ENCODE data around the gene CYP26B1.

Gene CYP26B1

DNA sequence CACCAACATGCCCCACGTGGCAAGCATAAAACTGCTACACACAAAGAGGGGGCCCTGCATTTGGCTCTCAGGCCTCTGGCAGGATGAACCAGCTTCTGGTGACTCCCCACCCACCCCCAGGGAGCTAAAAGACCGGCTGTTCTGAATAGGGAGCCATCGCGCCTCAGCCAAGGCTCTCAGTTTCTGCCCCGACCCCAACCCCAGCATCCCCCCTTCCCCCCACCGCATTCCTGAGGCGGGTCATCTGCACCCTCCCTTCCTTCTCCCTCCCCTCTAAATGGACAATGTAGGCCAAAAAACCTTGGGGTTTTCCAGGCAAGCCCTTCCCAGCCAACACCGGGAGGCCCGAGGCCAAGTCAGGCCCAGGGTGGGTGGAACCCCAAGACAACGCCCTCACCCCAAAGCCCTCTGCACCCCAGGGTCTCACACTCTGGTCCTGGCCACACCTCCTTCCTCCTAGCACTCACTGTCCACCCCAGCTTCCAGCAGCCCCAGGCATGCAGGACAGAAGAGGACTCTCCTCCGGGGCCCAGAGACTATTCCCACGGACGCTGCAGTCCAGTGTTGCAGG, 5.7 kb downstream of the CYP26B1 start:
- no peak for DNase-seq (ENCODE audit: low read depth, low spot score)

DNA sequence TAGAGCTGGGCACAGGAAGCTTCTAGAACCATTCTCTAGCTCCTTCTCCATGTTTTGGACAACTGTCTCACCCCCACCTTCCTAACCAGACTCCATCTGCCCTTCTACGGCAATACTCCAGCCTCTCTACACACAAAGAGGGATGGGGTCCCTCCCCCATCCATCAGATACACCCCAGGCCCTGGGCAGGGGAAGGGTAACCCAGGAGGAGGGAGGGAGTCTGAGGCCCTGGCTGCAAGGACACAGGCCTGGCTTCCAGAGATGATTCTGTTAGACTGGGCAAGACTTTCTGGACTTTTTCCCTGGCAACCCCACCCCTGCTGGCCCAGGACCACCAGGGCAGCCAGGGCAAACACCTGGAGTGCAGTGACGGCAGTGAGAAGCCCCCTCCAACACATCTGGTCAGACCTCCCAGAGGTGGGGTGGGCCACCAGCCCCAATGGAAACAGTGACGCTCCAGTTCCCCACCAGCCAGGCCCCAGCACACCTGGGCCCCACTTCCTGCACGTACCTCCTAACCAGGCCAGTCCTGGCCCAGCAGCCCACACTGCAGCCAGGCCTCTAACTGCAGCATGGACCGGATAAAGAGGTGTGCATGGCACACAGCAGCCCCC, 6.5 kb downstream of the CYP26B1 start:
- DNase-seq (ENCODE audit: low read depth, low spot score) = no peak

DNA sequence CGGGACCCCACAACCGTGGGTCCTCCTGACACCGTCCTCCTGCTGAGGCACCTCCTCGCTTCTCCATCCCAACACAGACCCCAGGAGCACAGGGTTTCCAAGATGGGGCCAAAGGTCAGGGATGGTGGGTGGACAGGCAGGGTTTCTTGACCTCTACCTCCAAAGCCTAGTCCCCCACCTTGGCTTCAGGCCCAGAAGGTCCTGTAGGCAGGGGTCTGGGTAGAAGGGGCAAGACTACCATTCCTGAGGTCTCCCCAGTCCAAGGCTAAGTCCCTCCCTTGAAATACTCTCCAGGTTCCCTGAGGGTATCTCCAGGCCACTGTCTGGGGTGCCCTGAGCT, 7.1 kb downstream of the CYP26B1 start:
- DNase-seq (ENCODE audit: low read depth, low spot score) = no peak

DNA sequence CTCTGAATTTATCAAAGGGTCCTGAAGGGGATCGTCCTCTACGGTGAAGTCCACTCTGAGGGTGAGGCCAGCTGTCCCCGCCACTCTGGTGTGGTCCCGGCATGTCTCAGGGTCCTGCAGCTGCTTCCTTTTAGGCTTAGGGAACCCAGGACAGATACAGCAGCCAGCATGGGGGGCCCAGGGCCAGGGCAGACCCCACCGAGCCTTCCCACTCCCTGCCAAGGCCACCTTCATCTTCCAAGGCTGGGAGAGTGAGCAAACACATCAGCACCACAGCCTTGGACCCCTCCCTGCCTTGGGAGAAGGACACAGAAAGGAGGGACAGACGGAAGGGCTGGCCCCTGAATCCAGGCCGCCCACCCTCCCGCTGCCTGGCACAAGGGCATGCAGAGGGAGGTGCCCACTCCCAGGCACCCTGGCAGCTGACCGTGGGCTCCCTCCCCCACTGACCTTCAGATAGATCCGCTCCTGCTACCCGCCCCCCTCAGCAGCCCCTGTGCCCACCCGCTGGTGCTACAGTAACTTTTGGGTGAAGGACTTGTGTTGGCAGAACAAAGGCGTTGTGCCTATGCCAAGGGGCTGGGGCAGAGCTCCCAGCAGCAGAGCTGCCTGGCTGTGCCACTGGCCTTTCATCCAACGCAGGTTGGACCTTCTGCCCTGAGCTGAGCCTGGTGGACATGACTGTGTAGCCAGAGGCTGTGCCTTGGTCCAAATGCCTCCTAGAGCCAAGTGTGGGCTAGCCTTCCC, 7.6 kb downstream of the CYP26B1 start:
- no peak for DNase-seq (ENCODE audit: low read depth, low spot score)

DNA sequence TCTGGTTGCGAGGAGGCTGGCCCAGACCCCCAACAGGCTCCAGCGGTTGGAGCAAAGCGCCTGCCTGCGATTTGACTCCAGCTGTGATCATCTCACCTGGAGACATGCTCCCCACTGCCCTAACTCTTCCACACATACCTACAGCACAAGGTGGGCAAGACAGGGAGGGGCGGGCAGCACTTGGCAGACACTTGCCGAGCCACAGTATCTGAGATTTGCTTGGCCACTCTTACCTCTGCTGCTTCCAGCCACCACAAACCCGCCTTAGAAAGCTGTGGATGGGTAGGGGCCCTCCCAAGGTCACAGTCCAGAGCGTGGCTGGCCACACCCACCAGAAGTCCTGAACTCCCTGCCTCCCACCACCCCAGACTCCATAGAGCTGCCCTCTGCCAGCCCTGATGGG, 8.2 kb downstream of the CYP26B1 start:
- no peak for DNase-seq (ENCODE audit: low read depth, low spot score)

DNA sequence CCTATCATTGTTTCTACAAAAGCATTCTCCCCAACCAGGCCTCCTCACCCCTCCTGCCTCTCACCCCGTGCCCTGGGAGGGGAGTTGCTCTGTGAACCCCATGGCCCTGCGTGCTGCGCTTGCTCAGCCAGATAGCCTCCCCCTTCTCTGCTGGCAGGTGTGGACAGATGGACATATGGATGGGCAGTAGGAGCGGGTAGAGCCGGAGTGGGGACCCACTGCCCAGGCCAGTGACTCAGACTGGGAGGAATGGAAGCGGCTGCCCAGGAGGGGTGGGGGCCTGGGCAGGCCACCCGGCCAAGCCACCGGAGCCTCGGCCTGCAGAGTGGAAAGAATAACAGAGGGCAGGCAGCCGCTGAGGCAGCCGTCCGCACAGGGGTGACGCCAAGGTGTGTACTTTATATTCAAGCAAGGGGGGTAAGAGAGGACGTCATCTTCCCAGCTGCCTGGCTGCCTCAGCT, 8.7 kb downstream of the CYP26B1 start:
- no peak for DNase-seq (ENCODE audit: low read depth, low spot score)

DNA sequence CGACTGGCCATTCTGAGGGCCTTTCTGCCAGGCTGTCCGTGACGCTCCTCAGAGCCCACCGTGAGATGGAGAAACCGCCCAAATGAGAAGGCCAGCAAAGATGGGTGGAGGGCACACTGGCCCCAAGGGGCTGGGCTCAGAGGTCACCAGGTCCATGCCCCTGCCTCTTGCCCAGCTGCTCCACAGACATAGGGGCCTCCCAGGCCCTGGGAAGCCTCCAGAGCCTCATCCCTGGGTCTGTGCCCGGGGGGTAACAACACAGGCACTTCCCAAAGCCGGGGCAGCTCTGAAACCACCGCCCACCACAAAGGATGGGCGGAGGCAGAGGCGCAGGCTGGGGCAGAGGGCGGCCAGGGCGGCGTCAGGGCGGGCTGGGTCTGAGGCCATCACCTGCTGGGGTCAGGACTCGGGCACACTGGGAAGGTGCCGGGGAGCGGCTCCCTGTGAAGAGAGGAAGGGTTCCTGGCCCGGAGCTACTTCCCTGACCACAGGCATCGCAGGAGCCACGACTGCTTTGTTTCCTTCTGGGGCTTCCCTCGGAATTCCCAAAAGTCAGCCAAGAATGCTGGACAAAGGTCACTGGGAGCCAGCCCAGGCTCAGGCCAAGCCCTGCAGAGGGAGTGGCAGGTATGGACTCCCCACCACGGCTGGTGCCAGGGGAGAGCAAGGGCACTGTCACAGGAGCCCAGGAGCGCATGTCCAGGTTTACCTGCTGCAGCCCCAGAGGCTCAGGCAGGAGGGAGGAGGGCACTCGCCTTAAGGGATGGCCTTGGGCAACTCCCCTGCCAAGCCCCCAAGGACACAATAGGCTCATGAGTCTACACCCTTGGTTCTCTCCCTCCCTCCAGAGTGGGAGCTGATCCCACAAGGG, 9.4 kb downstream of the CYP26B1 start:
- no peak for DNase-seq (ENCODE audit: low read depth, low spot score)

DNA sequence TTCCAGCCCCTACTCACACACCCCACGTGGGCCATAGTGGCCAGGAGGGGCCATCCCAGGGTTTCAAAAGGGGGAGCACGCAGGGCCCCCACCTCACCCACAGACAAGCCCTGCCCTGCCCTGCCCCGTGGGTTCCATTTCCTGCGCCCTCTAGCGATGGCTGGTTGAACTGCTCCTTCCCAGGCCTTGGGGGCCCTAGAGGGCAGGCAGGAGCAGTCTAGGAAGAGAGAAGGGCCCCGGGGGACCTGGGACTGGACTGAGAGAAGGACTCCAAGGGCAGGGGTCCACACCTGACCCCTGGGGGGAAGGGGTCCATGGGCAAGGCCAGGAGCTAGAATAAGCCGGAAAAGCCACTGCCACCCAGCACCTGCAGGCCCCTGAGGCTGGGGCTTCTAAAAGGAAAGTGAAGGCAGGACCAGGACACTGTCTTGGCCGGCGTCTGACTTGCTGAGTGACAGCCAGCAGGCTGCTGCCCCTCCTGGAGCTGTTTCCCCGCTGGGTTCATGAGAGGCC, 10.1 kb downstream of the CYP26B1 start:
- peak; percentile 25 for DNase-seq (ENCODE audit: low read depth, low spot score)

DNA sequence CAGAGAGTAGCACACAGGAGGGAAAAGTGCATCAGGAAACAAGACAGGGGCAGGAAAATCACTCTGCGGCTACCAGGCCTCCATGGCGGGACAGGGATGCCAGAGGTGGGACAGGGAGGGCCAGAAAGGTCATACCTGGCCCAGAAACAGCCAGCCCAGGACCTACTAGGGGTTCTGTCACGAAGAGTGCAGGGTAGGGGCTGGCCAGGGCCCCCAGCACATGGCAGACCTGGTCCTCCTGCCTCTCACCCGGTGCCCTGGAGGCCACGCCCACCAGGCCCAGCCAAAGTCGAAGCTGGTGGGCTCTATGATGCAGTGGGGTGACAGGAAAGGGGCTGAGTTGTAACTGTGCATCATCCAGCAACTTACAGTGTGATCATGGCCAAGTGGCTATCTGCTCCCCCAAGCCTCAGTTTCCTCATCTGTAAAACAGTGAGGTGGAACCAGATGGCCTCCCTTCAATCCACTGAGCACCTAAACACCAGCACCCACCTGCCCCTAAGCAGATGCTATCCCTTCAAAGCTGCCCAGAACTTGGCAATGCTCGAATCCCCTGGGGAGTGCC, 10.6 kb downstream of the CYP26B1 start:
- no peak for DNase-seq (ENCODE audit: low read depth, low spot score)

DNA sequence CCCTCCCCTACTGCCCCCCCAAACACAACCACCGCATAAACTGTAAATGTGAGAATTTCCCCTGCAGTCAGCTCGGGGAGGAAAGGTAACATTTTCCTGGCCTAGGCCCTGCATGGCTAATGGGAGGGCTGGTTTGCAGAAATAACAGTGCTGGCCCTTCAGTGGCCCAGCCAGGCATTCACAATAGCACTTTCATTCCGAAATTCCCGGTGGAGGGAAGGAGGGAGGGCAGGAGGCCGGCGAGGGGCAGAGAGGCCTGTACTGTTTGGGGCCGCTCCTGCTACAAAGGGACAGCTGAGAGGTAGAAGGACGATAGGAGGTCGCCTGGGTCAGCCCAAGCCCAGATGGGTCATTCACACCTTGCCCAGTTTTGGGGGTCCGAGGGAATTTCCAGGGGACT, 11.3 kb downstream of the CYP26B1 start:
- DNase-seq (ENCODE audit: low read depth, low spot score) = no peak

DNA sequence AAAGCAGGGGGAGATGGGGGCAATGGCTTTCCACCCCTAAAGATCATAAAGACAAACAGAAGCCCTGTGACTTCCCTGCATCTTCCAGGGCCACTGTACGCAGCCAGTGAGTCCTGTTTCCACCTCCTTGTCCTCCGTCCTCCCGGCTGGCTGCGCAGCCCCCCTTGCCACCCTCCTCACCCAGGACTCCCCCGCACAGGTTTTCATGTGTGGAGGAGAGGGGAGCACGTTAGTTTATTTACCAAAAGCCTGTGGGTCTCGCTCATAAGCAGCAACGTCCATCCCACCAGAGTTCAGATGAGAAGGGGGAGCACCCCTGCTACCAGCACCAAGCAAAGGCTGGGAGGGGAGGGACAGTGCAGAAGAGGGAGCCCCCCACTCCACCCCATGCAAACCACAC, 11.7 kb downstream of the CYP26B1 start:
- no peak for DNase-seq (ENCODE audit: low read depth, low spot score)

DNA sequence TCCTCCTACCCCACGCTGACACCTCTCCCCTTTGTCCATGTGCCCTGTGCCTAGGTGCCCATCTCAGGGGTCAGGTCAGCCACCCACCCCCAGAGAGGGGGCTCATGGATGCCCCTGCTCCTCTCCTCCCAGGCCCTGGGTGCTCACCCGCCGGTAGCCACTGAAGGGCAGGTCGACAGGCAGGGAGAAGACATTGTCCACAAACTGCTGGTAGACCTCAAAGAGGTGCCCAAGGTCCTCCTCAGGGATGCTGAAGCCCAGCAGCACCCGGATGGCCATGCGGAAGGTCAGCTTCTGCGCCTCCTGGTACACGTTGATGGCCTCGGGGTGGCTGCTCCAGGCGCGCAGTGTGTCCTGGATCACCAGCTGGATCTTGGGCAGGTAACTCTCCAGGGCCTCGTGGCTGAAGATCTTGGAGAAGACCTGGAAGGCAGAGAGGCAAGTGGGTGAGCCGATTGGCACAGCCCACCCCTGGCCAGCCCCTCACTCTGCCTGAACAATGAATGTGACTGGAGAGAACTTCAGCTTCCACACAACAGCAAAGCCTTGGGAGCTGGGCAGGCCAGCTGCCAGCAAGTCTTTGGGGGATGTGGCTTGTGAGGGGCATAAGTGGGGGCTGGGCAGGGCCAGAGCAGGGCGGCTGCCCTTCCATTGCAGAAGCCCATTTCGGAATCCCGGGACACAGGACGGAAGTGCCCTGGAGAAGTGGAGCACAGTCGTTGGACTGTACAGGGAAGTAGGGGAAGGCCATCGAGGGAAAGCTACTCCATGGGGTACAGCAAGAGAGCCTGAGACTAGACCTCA, 12.5 kb downstream of the CYP26B1 start:
- DNase-seq (ENCODE audit: low read depth, low spot score) = no peak

DNA sequence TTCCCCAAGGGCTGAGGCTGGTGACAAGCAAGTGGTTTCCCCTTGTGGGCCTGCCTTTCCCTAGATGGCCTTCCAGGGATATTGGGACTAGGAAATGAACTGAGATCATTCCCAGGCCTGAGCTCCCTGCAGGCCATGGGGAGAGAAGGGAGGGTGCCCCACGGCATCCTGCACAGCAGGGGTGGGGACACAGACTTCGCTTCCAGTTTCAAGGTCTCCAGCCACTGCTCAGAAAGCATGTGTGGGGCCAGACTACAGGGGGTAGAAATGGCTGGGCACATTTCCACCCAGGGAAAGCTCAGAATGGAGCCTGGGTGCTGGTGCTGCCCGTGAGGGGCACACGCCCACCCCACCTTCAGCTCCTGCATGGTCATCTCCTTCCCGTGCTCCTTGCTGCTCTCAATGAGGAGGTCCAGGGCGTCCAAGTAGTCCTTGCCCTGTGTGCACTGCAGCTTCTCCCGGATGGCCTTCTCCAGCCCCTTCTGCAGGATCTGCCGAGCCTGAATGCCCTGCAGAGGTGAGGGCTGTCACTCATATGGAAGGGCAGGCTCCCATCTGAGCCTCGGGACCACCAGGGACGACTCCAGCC, 13.2 kb downstream of the CYP26B1 start:
- no peak for DNase-seq (ENCODE audit: low read depth, low spot score)

DNA sequence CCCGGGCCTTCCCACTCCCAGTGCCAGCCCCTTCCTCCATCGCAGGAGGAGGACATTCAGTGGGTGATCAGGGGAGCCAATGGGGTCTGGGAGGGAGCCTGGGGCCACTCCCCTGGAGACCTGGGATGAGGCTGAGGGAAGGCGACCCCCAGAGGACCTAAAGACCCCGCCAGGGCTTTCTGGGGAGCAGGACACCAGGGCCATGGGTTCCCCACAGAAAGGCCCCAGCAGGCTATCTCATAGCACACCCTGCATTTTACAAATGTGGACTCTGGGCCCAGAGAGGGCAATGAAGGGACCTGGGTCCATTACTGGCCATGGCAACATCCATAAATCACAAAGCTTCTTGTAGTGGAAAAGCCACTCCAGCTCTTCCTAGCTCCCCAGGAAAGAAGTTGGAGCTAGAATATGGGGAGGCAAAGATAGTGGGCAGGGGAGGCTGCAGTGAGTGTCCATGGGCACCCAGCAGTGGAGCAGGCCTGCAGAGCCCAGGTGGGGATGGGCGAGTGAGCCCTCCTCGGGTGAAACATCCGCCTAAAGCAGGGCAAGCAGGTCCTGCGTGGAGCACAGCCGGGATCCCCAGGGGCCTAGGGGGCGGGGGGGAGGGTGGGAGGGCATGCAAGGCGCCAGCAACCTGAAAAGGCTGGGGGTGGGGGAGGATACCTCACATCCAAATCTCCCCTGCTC, 13.8 kb downstream of the CYP26B1 start:
- DNase-seq (ENCODE audit: low read depth, low spot score) = no peak

DNA sequence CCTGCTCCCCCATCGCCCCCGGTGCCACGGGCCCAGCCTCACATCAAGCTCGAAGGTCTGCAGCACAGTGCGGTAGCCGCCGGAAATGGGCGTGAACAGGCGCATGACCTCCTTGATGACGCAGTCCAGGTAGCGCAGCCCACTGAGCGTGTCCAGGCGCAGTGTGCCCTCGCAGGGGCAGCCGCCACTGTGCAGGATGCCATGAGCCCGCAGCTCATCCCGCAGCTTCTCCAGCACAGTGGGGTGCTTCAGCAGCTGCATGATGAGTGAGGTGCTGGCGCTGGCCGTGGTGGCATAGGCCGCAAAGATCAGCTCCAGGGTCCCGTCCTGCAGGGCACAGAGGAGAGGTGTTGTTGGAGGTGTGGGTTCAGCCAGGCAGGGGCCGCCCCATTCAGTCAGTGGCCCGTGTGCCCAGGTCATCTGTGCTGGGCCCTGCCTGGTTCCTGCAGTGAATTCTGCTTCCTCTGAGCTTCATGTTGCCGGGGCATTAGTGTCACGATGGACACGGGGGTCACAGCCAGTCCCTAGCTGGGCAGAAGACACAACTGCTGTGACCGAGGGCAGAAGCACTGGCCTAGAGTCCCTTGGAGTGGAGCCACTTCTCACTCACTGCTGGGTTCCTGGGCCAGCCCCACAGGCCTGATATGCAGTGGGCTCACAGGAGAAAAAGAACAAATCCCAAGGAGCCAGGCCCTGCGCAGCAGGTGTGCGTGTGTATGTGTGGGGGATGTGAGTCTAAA, 14.5 kb downstream of the CYP26B1 start:
- no peak for DNase-seq (ENCODE audit: low read depth, low spot score)

DNA sequence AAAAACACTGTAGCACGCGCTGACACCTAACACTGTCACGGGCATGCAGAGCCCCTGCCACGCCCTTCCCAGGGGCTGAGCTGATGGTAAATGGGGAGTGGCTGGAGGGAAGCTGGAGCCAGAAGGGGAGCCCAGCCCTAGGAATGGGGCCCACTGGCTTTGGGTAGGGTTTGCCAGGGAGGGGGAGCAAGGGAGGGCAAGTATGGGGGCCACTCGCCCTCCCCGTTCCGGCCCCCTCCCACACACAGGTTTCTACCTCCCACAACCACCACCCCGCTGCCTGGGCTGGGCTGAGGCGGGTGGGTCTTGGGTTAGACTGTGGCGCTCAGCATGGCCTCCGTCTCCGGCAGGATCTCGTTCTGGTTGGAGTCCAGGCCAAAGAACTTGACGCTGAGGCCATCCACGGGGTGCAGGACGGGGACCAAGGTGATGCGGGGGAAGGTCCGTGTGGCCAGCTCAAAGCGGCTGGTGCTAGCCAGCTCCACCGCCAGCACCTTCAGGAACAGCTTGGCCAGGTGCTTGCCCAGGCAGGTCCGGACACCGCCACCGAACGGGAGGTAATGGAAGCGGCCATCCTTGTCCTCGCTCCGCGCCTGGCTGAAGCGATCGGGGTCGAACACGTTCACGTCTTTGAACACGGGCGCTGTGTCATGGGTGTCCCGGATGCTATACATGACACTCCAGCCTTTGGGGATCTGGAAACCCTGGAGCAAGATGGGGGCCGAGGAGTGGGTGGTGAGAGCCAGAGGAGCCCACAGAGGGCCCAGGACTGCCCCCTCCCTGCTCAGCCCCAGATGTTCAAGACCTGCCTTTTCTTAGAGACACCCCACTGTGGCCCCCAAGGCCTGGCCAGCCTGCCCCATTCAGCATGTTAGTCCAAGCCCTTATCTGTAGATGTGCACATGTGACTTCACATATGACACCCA, 15.5 kb downstream of the CYP26B1 start:
- DNase-seq (ENCODE audit: low read depth, low spot score) = no peak

DNA sequence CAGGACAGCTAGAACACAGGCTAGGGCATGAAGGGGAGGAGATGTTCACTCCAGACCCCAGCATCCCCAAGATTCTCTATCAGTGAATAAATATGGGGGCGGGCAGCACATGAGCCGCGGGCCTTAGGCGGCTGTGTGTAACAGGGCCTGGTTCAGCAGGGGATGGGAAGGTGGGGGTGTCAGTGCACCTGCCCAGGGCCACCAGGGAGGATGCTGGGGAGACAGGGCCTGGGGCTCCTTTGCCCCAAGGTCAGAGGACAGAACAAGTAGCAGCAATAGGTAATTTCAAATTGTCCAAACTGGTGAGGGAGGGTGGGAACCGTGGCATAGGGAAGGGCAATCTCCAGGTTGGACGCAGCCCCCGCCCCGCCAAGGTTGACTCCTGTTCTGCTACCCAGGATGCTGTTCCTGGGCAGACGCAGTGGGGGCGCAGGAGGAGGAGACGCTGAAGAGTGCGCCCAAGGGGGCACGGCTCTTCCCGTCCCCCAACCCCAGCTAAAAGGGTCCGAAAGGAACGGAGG, 16.2 kb downstream of the CYP26B1 start:
- no peak for DNase-seq (ENCODE audit: low read depth, low spot score)

All from activated naive CD8-positive, alpha-beta T cell treated with anti-CD3 and anti-CD28 coated beads, Interleukin-2, amount 50 U/mL, for 16 hours (primary cell).